ENCODE data around the gene FRMD3.

FRMD3 gene

GRCh38 chr9:83538172-83538889, at the start of gene FRMD3:
FRMD3 (minus strand) TSS chr9:83538401; CDS start chr9:83538231, 170 bp downstream.
- Histone ChIP-seq H3K36me3 (no peaks in the 10 kb centered on the region), H3K9me3 (no peaks in the 10 kb centered on the region), H3K4me3 (ENCODE audit: low read depth in 1 of 2, low read length in 1 of 2) (peak within 1 kb of the TSS; percentile 72 to 76), H3K27me3 (no peaks in the 10 kb centered on the region), H3K27ac (peak within 1 kb of the TSS; percentile 72), H3K4me1 (ENCODE audit: control insufficient read depth in 1 of 2, insufficient read depth in 1 of 2, low read depth in 1 of 2, low read length in 1 of 2) (peaks cover 15 to 24% of the 10 kb centered on the region in 2 experiments)
- peak; percentile 76 for TF ChIP-seq CTCF (IDR thresholded peaks at IDR 0.05)

GRCh38 chr9:83584995-83585394, 46.8 kb upstream of the FRMD3 start:
- no peak overlapping the region for H3K27ac ChIP-seq
- TF ChIP-seq CTCF (IDR thresholded peaks at IDR 0.05) = no peak
- no peak overlapping the region for H3K4me3 ChIP-seq (ENCODE audit: low read depth in 1 of 2, low read length in 1 of 2)
- no peaks in the 10 kb centered on the region for H3K36me3 ChIP-seq
- no peaks in the 10 kb centered on the region for H3K4me1 ChIP-seq (ENCODE audit: control insufficient read depth in 1 of 2, insufficient read depth in 1 of 2, low read depth in 1 of 2, low read length in 1 of 2)
- no peaks in the 10 kb centered on the region for H3K9me3 ChIP-seq
- H3K27me3 ChIP-seq = no peaks in the 10 kb centered on the region

GRCh38 chr9:83583151-83584014, 45.2 kb upstream of the FRMD3 start:
- Histone ChIP-seq H3K4me3 (ENCODE audit: low read depth in 1 of 2, low read length in 1 of 2) (no peak overlapping the region), H3K9me3 (no peaks in the 10 kb centered on the region), H3K27ac (no peak overlapping the region), H3K27me3 (no peaks in the 10 kb centered on the region), H3K36me3 (no peaks in the 10 kb centered on the region), H3K4me1 (ENCODE audit: control insufficient read depth in 1 of 2, insufficient read depth in 1 of 2, low read depth in 1 of 2, low read length in 1 of 2) (no peaks in the 10 kb centered on the region)
- no peak for TF ChIP-seq CTCF (IDR thresholded peaks at IDR 0.05)

GRCh38 chr9:83582029-83582428, 43.8 kb upstream of the FRMD3 start:
- Histone ChIP-seq H3K4me3 (ENCODE audit: low read depth in 1 of 2, low read length in 1 of 2) (no peak overlapping the region), H3K9me3 (no peaks in the 10 kb centered on the region), H3K4me1 (ENCODE audit: control insufficient read depth in 1 of 2, insufficient read depth in 1 of 2, low read depth in 1 of 2, low read length in 1 of 2) (no peaks in the 10 kb centered on the region), H3K36me3 (no peaks in the 10 kb centered on the region), H3K27ac (no peak overlapping the region), H3K27me3 (no peaks in the 10 kb centered on the region)
- no peak for TF ChIP-seq CTCF (IDR thresholded peaks at IDR 0.05)

GRCh38 chr9:83574482-83574881, 36.3 kb upstream of the FRMD3 start:
- Histone ChIP-seq H3K9me3 (no peaks in the 10 kb centered on the region), H3K36me3 (no peaks in the 10 kb centered on the region), H3K27ac (no peak overlapping the region), H3K4me3 (ENCODE audit: low read depth in 1 of 2, low read length in 1 of 2) (no peak overlapping the region), H3K4me1 (ENCODE audit: control insufficient read depth in 1 of 2, insufficient read depth in 1 of 2, low read depth in 1 of 2, low read length in 1 of 2) (peaks cover 0 to 9% of the 10 kb centered on the region in 2 experiments), H3K27me3 (no peaks in the 10 kb centered on the region)
- TF ChIP-seq CTCF (IDR thresholded peaks at IDR 0.05) = no peak

All from neutrophil (primary cell).